H1 (cell line): Measurements from ENCODE around the gene PDZRN3.

ENCODE experiments used
- EP300 ChIP-seq, 2 experiments: IDR thresholded peaks; 1 replicate in 1 of 2; 2 replicates in 1 of 2; pipeline ENCODE4 v1.6.1; 2011 to 2012; ENCODE audit warnings: low read depth in 2 of 2, low read length in 2 of 2, mild to moderate bottlenecking in 2 of 2, borderline replicate concordance in 1 of 2, inconsistent platforms in 1 of 2, moderate library complexity in 1 of 2
- EZH2 ChIP-seq: fragments of 200-600 bp; sonication (generic); IDR thresholded peaks from 2 replicates; pipeline ENCODE4 v1.7.1; 2012; ENCODE audit warnings: low read depth, mild to moderate bottlenecking, moderate library complexity, low read length, inconsistent platforms; ENCODE audit not compliant: severe bottlenecking
- SIRT6 ChIP-seq: IDR thresholded peaks from one replicate; pipeline ENCODE4 v1.7.1; 2012; ENCODE audit warnings: low read length, inconsistent platforms
- TF ChIP-seq, protein P1 (sequence below): IDR thresholded peaks from 2 replicates; pipeline ENCODE4 v1.6.1; 2012; ENCODE audit warnings: low read length, inconsistent platforms

DNA sequence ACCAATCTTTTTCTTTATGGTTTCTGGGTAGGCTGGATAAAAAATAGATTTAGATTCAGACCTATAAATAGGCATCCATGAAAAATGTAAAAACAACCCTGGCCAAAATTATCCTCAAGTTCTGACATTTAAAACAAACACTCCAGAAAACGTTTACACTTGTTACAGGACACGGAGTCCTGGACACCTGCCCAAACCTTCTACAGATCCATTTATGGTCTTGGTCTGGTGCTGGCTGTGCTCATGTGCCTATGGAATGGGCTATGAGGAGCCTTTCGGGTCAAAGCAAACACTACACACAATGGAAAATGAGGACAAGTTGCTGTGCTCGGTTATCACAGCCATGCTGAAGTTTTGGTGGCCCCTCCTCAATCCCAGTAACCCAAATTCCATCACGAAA is 108.1 kb downstream of the PDZRN3 start:
- TF ChIP-seq, protein P1, sequence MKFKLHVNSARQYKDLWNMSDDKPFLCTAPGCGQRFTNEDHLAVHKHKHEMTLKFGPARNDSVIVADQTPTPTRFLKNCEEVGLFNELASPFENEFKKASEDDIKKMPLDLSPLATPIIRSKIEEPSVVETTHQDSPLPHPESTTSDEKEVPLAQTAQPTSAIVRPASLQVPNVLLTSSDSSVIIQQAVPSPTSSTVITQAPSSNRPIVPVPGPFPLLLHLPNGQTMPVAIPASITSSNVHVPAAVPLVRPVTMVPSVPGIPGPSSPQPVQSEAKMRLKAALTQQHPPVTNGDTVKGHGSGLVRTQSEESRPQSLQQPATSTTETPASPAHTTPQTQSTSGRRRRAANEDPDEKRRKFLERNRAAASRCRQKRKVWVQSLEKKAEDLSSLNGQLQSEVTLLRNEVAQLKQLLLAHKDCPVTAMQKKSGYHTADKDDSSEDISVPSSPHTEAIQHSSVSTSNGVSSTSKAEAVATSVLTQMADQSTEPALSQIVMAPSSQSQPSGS, result no peak
- TF ChIP-seq EP300 (IDR thresholded peaks at IDR 0.05; ENCODE audit: borderline replicate concordance in 1 of 2, low read depth in 2 of 2, low read length in 2 of 2), result no peak
- TF ChIP-seq SIRT6, result no peak
- TF ChIP-seq EZH2, result no peak
